Lower leg skin (tissue), 3 donors: Measurements from ENCODE around the gene RABGGTA.

Source experiments
- POLR2A ChIP-seq, 2 donors: fragments of 450-650 bp; IDR thresholded peaks; one replicate each; pipeline ENCODE4 v1.6.1; 2016 to 2017; ENCODE audit warnings: antibody characterized with exemption in 2 of 2, mild to moderate bottlenecking in 1 of 2, moderate library complexity in 1 of 2
- TF ChIP-seq, protein P1 (sequence below), 3 donors: fragments of 450-650 bp; IDR thresholded peaks; one replicate each; pipeline ENCODE4 v1.5.1; 2016; ENCODE audit warnings: antibody characterized with exemption in 3 of 3, mild to moderate bottlenecking in 3 of 3, moderate library complexity in 2 of 3

DNA sequence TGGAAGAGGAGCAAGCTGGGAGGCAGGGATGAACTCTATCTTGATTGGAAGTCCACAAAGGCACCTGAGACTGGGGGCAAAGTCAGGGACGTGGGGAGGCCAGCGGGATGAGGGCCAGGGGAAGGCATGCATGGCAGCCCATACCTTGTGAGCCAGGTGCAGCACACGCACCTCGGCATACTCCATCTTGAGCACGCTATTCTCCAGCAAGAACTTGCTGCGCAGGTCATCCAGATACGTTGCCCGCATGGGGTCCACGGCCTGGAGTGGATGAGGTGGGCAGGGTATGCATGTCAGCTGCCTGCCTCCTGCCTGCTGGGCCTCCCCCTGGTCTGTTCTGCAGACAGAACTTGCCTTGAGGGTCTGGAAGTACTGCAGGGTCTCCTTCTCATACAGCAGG, 3.9 kb downstream of the RABGGTA start:
- no peak for TF ChIP-seq POLR2A (IDR thresholded peaks at IDR 0.05)
- TF ChIP-seq, protein P1, sequence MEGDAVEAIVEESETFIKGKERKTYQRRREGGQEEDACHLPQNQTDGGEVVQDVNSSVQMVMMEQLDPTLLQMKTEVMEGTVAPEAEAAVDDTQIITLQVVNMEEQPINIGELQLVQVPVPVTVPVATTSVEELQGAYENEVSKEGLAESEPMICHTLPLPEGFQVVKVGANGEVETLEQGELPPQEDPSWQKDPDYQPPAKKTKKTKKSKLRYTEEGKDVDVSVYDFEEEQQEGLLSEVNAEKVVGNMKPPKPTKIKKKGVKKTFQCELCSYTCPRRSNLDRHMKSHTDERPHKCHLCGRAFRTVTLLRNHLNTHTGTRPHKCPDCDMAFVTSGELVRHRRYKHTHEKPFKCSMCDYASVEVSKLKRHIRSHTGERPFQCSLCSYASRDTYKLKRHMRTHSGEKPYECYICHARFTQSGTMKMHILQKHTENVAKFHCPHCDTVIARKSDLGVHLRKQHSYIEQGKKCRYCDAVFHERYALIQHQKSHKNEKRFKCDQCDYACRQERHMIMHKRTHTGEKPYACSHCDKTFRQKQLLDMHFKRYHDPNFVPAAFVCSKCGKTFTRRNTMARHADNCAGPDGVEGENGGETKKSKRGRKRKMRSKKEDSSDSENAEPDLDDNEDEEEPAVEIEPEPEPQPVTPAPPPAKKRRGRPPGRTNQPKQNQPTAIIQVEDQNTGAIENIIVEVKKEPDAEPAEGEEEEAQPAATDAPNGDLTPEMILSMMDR (IDR thresholded peaks at IDR 0.05): no peak
